D721Med (cell line): ENCODE results near the gene SPOCK2.

ENCODE experiments used
- DNase-seq: peaks from one replicate; pipeline ENCODE4 v3.0.0; 2011; ENCODE audit warnings: low spot score; ENCODE audit not compliant: insufficient read length
- FAIRE-seq: peaks from 2 replicates; lab custom pipeline; 2011; peaks lifted over from hg19 to GRCh38; lab: Jason Lieb, UNC
- CTCF ChIP-seq: IDR thresholded peaks from 2 replicates; pipeline ENCODE4 v1.5.1; 2012; ENCODE audit warnings: mild to moderate bottlenecking, control low read depth; ENCODE audit not compliant: insufficient read depth; ENCODE audit errors: missing control alignments

SPOCK2 gene

GRCh38 chr10:72031706-72032105 is 56.6 kb downstream of the SPOCK2 start:
- no peak for TF ChIP-seq CTCF
- no peak for DNase-seq
- FAIRE-seq: no peak

DNA sequence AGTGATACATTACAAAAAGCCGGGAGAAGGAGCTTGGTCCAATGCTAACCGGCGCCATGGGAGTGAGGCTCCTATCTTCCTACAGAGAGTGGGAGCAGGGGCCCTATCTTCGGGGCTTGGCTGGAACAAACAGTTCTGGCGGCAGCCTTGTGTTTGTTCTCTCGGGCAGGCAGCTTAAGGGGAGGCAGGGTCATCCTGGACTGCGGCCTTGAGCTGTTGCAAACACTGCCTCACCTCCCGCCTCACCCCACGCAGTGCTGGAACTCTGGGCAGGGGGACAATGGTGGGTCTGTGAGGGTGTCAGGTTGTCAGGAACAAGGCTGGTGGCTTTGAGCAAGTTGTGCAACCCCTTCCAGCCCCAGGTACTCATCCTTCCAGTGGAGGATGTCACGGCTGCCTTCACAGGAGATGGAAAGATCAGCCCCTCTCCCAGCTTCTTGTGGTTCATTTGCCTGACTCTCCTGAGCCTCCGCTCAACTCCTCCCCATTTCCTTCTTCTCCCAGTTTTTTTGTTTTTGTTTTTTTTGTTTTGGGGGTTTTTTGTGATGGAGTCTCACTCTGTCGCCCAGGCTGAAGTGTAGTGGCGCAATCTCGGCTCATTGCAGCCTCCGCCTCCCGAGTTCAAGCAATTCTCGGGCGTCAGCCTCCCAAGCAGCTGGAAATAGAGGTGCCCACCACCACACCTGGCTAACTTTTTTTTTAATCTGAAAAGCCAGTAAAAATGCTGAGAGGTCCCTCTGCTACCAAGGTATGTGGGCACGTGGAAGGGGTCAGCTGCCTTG is 57.4 kb downstream of the SPOCK2 start:
- DNase-seq (no peak), FAIRE-seq (no peak)
- TF ChIP-seq CTCF: no peak

- no peak for TF ChIP-seq CTCF
- no peak for FAIRE-seq
- DNase-seq: no peak
Observed at GRCh38 chr10:72029414-72029813, 58.9 kb downstream of the SPOCK2 start.

- TF ChIP-seq CTCF: no peak
- DNase-seq (no peak), FAIRE-seq (no peak)
Observed at GRCh38 chr10:72027498-72027897, 60.9 kb downstream of the SPOCK2 start.

GRCh38 chr10:72026278-72027111 is 61.9 kb downstream of the SPOCK2 start:
- DNase-seq: no peak
- no peak for TF ChIP-seq CTCF
- FAIRE-seq: no peak

- DNase-seq (no peak), FAIRE-seq (no peak)
- TF ChIP-seq CTCF: no peak
Observed at GRCh38 chr10:72025832-72026231, 62.5 kb downstream of the SPOCK2 start.
